Stomach (tissue), 4 donors: ENCODE results near the gene TF.

Experiments
- POLR2A ChIP-seq, 4 donors: fragments of 450-650 bp; IDR thresholded peaks; one replicate each; pipeline ENCODE4 v1.6.1; 2016; ENCODE audit warnings: antibody characterized with exemption in 4 of 4, control low read depth in 2 of 4, mild to moderate bottlenecking in 1 of 4, moderate library complexity in 1 of 4
- TF ChIP-seq, protein P1 (sequence below), 7 experiments: fragments of 450-650 bp in 4 of 7; fragments of 200-600 bp in 3 of 7; sonication (generic) in 3 of 7; IDR thresholded peaks; one replicate each; pipeline ENCODE4 v1.5.1; 2016 to 2019; ENCODE audit warnings: antibody characterized with exemption in 7 of 7, control low read depth in 2 of 7, mild to moderate bottlenecking in 1 of 7

DNA sequence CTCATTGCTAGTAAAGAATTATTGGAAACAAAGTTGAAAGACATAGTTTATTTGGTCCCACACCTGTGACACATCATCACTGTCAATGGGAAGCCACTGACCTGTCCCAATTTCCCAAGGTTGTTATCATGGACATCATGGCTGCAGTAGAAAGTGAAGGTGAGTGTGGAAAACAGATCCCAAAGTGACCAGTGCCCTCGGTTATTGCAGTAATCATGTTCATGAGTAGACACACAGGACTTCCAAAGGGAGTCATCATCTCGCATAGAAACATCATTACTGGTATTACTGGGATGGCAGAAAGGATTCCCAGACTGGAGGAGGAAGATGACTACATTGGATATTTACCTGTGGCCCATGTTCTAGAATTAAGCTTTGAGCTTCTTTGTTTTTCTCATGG lies 14.7 kb downstream of the TF start:
- TF ChIP-seq, protein P1, sequence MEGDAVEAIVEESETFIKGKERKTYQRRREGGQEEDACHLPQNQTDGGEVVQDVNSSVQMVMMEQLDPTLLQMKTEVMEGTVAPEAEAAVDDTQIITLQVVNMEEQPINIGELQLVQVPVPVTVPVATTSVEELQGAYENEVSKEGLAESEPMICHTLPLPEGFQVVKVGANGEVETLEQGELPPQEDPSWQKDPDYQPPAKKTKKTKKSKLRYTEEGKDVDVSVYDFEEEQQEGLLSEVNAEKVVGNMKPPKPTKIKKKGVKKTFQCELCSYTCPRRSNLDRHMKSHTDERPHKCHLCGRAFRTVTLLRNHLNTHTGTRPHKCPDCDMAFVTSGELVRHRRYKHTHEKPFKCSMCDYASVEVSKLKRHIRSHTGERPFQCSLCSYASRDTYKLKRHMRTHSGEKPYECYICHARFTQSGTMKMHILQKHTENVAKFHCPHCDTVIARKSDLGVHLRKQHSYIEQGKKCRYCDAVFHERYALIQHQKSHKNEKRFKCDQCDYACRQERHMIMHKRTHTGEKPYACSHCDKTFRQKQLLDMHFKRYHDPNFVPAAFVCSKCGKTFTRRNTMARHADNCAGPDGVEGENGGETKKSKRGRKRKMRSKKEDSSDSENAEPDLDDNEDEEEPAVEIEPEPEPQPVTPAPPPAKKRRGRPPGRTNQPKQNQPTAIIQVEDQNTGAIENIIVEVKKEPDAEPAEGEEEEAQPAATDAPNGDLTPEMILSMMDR (IDR thresholded peaks at IDR 0.05), result no peak
- no peak for TF ChIP-seq POLR2A (IDR thresholded peaks at IDR 0.05)
